RWPE2 (cell line): ENCODE results near the gene RNF220.

ENCODE experiments used
- ATAC-seq: fragments of 200-7000 bp; cut with Tn5 transposase; 3 replicates; pipeline ENCODE4 v1.9.1; 2021; ENCODE audit warnings: low read depth
- DNase-seq: peaks from one replicate; pipeline ENCODE4 v3.0.0-alpha.2; 2020; ENCODE audit warnings: low spot score
- H3K27ac ChIP-seq: fragments of 450-650 bp; 2 replicates; pipeline ENCODE4 v1.5.1; 2017; ENCODE audit warnings: mild to moderate bottlenecking; ENCODE audit not compliant: poor library complexity, severe bottlenecking
- H3K27me3 ChIP-seq: fragments of 250-450 bp; sonication (Bioruptor Pico); 2 replicates; pipeline ENCODE4 v1.5.1; 2021; ENCODE audit warnings: mild to moderate bottlenecking, moderate library complexity; ENCODE audit not compliant: insufficient read depth, poor library complexity, severe bottlenecking
- H3K36me3 ChIP-seq: fragments of 250-450 bp; sonication (Bioruptor Pico); 2 replicates; pipeline ENCODE4 v1.5.1; 2020; ENCODE audit warnings: low read depth, mild to moderate bottlenecking, moderate library complexity
- H3K4me1 ChIP-seq: fragments of 250-450 bp; sonication (Bioruptor Pico); 2 replicates; pipeline ENCODE4 v1.5.1; 2021; ENCODE audit warnings: mild to moderate bottlenecking, moderate library complexity; ENCODE audit not compliant: insufficient read depth, poor library complexity, severe bottlenecking
- H3K4me3 ChIP-seq: fragments of 250-450 bp; sonication (Bioruptor Pico); 2 replicates; pipeline ENCODE4 v1.5.1; 2021; ENCODE audit warnings: mild to moderate bottlenecking, moderate library complexity; ENCODE audit not compliant: severe bottlenecking
- H3K9me3 ChIP-seq: fragments of 250-450 bp; sonication (Bioruptor Pico); 2 replicates; pipeline ENCODE4 v1.5.1; 2021; ENCODE audit warnings: mild to moderate bottlenecking, moderate library complexity; ENCODE audit not compliant: severe bottlenecking
- CTCF ChIP-seq: fragments of 450-650 bp; IDR thresholded peaks from one replicate; pipeline ENCODE4 v1.5.1; 2017; ENCODE audit warnings: mild to moderate bottlenecking, moderate library complexity; ENCODE audit not compliant: poor library complexity, severe bottlenecking

RNF220 gene

GRCh38 chr1:44503625-44504024 lies 98.6 kb downstream of the RNF220 start:
- H3K4me3 ChIP-seq = no peak overlapping the region
- no peak overlapping the region for H3K27ac ChIP-seq
- TF ChIP-seq CTCF = no peak
- H3K36me3 ChIP-seq = no peaks in the 10 kb centered on the region
- no peaks in the 10 kb centered on the region for H3K4me1 ChIP-seq
- ATAC-seq (no peak), DNase-seq (no peak)
- no peaks in the 10 kb centered on the region for H3K9me3 ChIP-seq
- H3K27me3 ChIP-seq = no peaks in the 10 kb centered on the region

DNA sequence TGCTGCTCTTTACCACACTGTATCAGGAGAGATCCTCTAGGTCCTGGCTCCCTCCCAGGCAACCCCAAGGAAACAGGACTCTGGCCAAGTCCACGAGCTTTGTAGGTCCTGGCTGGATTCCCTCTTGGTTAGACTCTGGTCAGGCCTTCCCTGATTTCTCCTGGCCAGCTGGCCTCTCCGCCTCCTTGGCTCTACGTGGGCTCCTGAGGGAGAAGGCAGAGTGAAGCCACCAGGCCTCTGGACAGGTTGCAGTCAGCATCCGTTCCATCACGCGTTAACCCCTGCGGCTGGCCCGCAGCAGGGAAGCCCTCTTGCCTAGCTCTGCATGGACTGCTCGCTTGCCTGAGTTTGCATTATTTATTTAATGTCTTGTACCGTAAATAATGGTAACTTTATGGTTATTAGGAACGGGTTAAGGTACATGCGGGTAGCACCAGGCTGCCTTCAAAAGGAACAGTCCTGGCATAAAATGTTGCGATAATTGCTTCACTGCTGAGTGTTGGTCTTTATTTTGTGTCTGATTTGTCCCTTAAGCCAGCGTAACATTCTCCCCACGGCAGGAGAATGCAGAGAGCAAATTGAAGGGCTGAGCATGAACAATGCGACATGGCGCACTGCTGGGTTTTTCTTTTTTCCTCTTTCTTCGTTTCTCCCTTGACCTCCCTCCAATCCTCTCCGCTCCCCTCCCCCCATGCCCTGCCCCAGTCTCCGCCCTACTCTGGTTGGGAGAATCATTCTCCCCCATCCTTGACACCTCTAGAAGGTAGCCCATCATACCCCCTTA lies 100.3 kb downstream of the RNF220 start:
- DNase-seq = no peak
- Histone ChIP-seq H3K9me3 (no peaks in the 10 kb centered on the region), H3K36me3 (no peaks in the 10 kb centered on the region), H3K4me3 (no peak overlapping the region), H3K4me1 (no peaks in the 10 kb centered on the region), H3K27me3 (no peaks in the 10 kb centered on the region), H3K27ac (no peak overlapping the region)
- ATAC-seq = no peak
- TF ChIP-seq CTCF = no peak

GRCh38 chr1:44507490-44508396 lies 102.7 kb downstream of the RNF220 start:
- Histone ChIP-seq H3K27me3 (no peaks in the 10 kb centered on the region), H3K9me3 (no peaks in the 10 kb centered on the region), H3K27ac (no peak overlapping the region), H3K4me3 (no peak overlapping the region), H3K36me3 (no peaks in the 10 kb centered on the region), H3K4me1 (no peaks in the 10 kb centered on the region)
- ATAC-seq (no peak), DNase-seq (no peak)
- TF ChIP-seq CTCF = no peak

DNA sequence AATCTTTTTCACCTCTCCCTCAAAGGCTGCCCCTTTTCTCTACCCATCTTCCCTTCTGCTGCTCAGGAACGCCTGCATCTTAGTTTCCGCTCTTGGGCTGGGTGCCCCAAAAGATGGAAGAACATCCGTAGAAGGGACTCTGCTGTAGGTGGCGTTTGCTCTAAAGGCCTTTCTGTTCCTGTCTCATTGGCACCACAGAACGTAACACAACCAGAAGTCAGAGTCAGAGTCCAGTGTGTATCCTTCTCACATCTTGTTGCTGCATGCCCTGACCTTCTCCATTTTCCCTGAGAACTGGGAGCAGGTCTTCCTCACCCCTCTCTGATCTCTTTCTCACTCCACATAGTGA lies 103.3 kb downstream of the RNF220 start:
- Histone ChIP-seq H3K36me3 (no peaks in the 10 kb centered on the region), H3K4me1 (no peaks in the 10 kb centered on the region), H3K4me3 (no peak overlapping the region), H3K9me3 (no peaks in the 10 kb centered on the region), H3K27me3 (no peaks in the 10 kb centered on the region), H3K27ac (no peak overlapping the region)
- ATAC-seq = no peak
- TF ChIP-seq CTCF = no peak
- no peak for DNase-seq

DNA sequence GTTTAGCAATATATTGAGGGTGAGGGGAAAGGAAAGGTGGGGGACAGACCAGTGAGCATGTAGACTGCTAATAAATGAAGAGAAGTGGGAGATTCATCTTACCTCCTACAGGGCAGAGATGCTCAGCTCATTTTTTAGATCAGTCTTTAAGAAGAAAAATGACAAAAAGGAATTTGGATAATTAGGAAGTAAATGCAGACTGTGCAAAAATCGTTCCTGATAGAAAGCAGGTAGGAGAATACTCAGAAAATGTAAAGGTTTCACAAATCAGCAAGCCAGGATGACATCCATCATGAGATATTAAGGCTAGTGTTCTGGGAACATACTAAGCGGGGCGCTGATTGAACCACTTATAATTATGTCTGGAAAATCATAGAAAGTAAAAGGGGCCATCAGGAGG lies 106.3 kb downstream of the RNF220 start:
- Histone ChIP-seq H3K4me3 (no peak overlapping the region), H3K9me3 (no peaks in the 10 kb centered on the region), H3K4me1 (peaks cover 14% of the 10 kb centered on the region), H3K27ac (no peak overlapping the region), H3K27me3 (no peaks in the 10 kb centered on the region), H3K36me3 (no peaks in the 10 kb centered on the region)
- TF ChIP-seq CTCF = no peak
- ATAC-seq (no peak), DNase-seq (no peak)
